GM12801 (cell line): ENCODE measurements around the gene C17orf113.

Experiments used
- CTCF ChIP-seq: IDR thresholded peaks from one replicate; pipeline ENCODE4 v1.5.1; 2011; ENCODE audit warnings: control low read depth; ENCODE audit not compliant: insufficient read length; ENCODE audit errors: extremely low read depth

The C17orf113 gene

GRCh38 chr17:42078396-42079043 is 28.1 kb upstream of the C17orf113 start:
- no peak for TF ChIP-seq CTCF

- TF ChIP-seq CTCF: no peak
Observed at GRCh38 chr17:42077755-42078154, 27.4 kb upstream of the C17orf113 start.

GRCh38 chr17:42076797-42077559 is 26.6 kb upstream of the C17orf113 start:
- TF ChIP-seq CTCF: no peak

GRCh38 chr17:42075789-42076188 is 25.4 kb upstream of the C17orf113 start:
- TF ChIP-seq CTCF: no peak

- TF ChIP-seq CTCF: no peak
Observed at GRCh38 chr17:42072323-42073187, 22.2 kb upstream of the C17orf113 start.

GRCh38 chr17:42071810-42072209 is 21.4 kb upstream of the C17orf113 start:
- no peak for TF ChIP-seq CTCF

- TF ChIP-seq CTCF: no peak
Observed at GRCh38 chr17:42068979-42069378, 18.6 kb upstream of the C17orf113 start.
